CD4-positive, alpha-beta T cell treated with Interferon alpha-2 for 1 hour (primary cell): ENCODE measurements around the gene ST7.

ENCODE experiments used
- DNase-seq, 2 donors: peaks; one replicate each; pipeline ENCODE4 v3.0.0-alpha.2; 2020 to 2022

Gene ST7

GRCh38 chr7:117035465-117035862 is 82.2 kb downstream of the ST7 start:
- DNase-seq = no peak

GRCh38 chr7:117036053-117036669 is 82.9 kb downstream of the ST7 start:
- DNase-seq = no peak

DNA sequence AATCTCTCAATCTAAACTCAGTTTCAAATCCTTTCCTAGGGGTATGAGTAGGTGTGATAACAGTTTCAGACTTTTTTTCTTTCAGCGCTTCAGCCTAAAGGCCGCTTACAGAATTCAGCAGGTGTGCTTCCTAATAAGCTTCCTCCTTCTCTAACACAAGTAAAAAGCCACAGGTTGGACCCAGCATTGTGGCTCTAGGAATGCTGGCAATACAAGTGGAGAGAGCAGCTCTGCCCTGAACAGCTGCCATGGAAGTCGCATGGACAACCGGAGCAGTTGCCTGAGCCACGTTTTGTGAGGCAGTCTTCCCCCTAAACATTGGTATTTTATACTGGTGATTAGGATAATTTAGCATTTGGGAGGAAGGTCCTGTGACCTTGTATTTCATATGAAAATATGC is 83.5 kb downstream of the ST7 start:
- DNase-seq = no peak

- DNase-seq = no peak
Measured at GRCh38 chr7:117038408-117038807, 85.1 kb downstream of the ST7 start.

GRCh38 chr7:117041007-117041406 is 87.7 kb downstream of the ST7 start:
- no peak for DNase-seq

DNA sequence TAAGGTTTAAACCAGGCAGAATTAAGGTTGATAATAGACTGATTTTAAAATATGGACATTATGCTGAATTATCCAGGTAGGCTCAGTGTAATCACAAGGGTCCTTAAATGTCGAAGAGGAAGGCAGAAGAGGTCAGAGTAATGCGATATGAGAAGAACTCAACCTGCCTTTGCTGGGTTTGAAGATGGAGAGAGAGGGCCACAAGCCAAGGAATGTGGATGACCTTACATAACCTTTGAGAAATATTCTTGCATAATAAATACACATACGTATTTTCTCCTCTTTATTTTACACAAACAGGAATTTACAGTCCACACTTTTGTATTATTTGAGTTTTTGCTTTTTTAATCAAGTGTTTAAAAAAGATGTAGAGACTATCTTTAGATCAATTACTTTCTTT is 88.5 kb downstream of the ST7 start:
- no peak for DNase-seq

DNA sequence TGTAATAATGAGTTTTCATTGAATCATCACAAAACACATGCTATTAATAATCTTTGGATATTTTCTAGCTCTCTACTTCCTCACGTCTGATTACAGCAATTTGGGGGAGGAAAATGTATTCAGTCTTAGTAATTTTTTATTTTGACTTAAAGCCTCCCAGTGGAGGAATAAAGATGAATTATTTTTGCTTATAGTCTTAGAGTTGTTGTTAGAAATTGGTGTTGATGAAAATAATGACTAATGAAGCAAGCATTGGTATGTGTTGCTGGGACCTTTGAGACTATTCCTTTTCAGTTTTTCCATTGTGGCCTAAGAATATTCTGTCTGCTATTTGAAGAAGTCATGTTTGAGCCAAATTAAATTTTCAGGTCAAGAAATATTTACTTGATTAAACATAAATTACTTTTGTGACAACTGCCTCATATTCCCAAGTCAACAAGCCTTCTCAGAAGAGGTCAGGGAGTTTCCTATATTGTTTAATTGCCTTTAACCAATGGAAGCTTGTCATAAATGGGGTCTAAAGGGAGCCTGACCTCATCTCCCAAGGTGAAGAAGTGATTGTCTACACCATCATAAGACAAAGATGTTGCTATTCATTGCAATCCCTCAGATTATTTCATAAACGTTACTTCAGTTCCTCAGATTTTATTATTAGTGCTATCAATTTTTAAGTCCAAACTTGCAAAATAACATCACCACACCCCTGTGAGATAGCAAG is 90.0 kb downstream of the ST7 start:
- DNase-seq = no peak

GRCh38 chr7:117044664-117045063 is 91.4 kb downstream of the ST7 start:
- DNase-seq = no peak

DNA sequence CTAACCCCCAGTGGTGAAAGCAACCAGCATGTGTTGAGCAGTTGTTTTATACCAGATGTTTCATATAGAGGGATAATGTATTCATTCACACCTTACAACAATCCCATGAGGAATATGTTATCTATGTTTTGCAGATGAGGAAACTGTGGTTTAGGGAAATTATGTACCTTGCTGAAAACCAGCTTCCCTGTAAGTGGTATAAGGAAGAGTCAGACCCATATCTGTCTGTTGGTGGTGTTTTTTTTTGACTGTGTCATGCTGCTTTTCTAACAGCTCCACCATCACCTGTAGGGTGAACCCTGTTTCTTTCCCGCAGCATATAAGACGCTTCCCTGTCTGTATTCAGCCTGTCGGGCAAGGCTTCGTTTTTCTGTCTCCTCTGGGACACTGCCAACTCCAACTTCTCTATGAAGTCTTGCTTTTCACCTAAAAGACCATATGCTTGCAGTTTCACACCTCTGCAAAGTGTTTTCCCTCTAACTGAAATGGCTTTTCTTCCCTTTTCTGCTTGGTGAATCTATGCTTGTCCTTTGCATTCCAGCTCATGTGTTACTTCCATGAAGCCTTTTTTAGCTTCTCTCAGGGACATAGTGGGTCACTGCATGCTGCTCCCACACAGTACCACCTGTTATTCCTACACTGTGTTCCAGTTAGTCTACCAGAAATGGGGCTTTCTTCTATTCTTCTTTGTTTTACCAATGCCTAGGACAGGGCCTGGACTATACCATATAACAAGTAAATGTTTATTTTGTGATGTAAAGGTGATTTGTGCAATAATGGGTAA is 92.8 kb downstream of the ST7 start:
- no peak for DNase-seq

- DNase-seq = no peak
Measured at GRCh38 chr7:117047496-117047895, 94.2 kb downstream of the ST7 start.

GRCh38 chr7:117048114-117048866 is 95.0 kb downstream of the ST7 start:
- peak; percentile 11 to 48 for DNase-seq

GRCh38 chr7:117048882-117049281 is 95.6 kb downstream of the ST7 start:
- no peak for DNase-seq

- no peak for DNase-seq
Measured at GRCh38 chr7:117051808-117052207, 98.5 kb downstream of the ST7 start.

- DNase-seq = no peak
Measured at GRCh38 chr7:117053432-117053831, 100.1 kb downstream of the ST7 start.

DNA sequence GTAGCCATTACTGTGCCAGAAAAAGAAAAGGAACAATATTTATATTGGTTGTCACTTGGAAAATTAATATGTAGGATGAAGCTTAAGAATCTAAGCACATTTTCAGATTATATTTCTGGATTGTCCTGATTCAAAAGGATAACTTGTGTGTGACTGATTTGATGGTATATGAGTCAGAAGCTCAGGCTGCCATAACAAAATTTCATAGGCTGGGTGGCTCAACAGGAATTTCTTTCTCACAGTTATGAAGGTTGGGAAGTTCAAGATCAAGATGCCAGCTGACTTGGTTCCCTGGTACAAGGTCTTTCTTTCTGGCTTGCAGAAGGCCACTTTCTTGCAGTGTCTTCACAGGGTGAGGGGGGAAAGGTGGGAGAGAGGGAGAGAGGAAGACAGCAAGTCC is 108.5 kb downstream of the ST7 start:
- DNase-seq = no peak

DNA sequence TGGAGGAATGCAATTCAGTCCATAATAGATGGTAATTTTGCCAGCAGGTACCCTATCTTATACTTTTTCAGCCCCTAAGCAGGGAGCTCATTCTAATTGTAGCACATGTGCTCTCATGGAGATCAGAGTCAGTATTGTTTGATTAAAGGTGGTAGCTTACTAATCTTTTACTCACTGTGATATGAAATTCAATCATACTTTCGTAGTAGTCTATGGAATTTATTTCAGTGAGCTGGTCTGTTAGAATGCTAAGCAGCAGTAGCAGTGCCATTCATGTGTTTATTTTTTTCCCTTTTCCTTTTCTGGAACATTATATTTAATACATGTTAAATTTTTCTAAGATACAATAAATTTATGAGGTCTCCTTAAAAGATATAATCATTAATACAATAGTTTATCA is 109.0 kb downstream of the ST7 start:
- no peak for DNase-seq

GRCh38 chr7:117064688-117065087 is 111.4 kb downstream of the ST7 start:
- no peak for DNase-seq

DNA sequence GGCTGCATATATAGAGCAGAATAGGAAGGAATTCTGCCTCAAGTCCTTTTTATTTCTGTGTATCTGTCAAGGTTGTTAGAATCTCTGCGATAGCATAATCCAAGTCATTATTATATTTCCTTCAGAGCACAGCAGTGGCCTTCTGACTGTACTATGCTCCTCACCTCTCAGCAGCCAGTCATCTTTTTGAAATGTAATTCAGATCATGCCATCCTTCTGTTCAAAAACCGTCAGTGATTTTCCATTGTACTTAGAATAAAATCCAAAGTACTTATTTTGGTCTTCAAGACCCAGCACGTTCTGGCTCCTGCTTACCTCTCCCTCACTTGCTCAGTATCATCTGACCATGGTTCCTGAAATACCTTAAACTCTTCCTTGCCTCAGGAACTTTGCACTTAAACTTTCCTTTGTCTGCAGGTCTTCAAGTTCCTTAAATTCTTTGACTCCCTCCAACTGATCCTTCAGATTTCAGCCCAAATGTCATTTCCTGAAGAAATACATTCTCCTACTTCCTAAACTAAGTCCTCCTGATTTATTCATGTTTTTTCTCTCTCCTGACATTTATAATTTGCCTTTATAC is 112.4 kb downstream of the ST7 start:
- no peak for DNase-seq

- DNase-seq = no peak
Measured at GRCh38 chr7:117066668-117067067, 113.4 kb downstream of the ST7 start.

DNA sequence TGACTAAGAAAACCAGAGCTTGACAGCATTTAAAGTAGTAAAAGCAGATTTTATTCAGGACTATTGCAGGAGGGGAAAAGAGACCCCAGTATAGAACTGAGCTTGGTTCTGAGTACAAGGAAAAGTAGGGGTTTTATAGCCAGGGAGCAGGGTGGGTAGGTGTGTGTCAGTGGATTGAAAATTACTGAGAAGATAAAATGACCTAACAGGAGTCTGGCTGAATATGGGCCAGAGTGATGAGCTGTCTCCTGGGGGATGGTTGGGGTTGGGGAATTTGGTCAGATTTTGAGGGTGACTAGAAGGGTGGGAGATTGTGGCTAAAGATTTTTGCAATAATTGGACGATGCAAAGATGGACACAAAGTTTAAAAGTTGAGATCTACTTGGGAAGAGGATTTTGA is 114.0 kb downstream of the ST7 start:
- DNase-seq = no peak

- no peak for DNase-seq
Measured at GRCh38 chr7:117068511-117069145, 115.3 kb downstream of the ST7 start.

DNA sequence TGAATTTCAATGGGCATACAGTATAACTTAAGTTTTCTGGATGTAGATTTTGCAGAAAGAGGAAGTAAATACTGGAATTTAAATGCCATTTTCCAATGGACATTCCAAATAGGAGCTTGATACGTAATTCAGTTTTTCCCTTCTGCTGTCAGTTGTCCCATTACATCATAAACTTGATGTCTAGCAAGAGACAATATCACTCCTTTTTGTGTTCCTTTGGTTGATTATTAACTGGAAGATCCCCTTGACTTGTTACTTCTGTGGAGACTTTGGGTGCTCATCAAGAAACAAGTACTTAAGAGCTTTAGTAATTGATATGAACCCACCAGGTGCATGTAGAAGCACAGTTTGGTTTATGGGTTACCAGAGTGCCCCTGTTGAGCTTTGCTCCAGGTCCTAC is 116.1 kb downstream of the ST7 start:
- DNase-seq = no peak

GRCh38 chr7:117071551-117071950 is 118.2 kb downstream of the ST7 start:
- DNase-seq = no peak
